BJ (cell line): ENCODE measurements around the gene LYG2. TPM values are rescaled to one million over a fixed set of nuclear protein-coding genes. Genes with fewer than 3 reads are reported as not detected.
"Not testable (repeated sequence)": the region's sequence is repeated elsewhere in the genome, so short reads cannot be mapped to it uniquely, and the experiment has no call there.

Source experiments
- CTCF ChIA-PET: fragments of 350-600 bp; formaldehyde crosslinking; extraction: SDS; loops from one replicate; lab custom pipeline; 2021; ENCODE audit warnings: antibody characterized with exemption, inconsistent platforms; lab: Yijun Ruan, JAX
- POLR2A ChIA-PET: fragments of 300-600 bp; sonication (Branson Sonifier 250); formaldehyde crosslinking; extraction: SDS; loops from one replicate; lab custom pipeline; 2021; ENCODE audit warnings: antibody characterized with exemption; lab: Charles Lee
- DNase-seq: peaks from one replicate; pipeline ENCODE4 v3.0.0-alpha.2; 2011; ENCODE audit warnings: low read depth
- H3K27me3 ChIP-seq: 2 replicates; pipeline ENCODE4 v1.6.0; 2011; ENCODE audit warnings: low read length; ENCODE audit not compliant: control insufficient read depth, insufficient read depth
- H3K36me3 ChIP-seq: 2 replicates; pipeline ENCODE4 v1.5.1; 2011; ENCODE audit warnings: low read length; ENCODE audit not compliant: control insufficient read depth, insufficient read depth
- H3K4me3 ChIP-seq: 2 replicates; pipeline ENCODE4 v1.5.1; 2011; ENCODE audit warnings: low read depth, mild to moderate bottlenecking, control low read depth, low read length
- CTCF ChIP-seq: IDR thresholded peaks from 2 replicates; pipeline ENCODE4 v1.5.1; 2011; ENCODE audit warnings: low read depth, mild to moderate bottlenecking, control low read depth, inconsistent platforms, low read length, moderate library complexity; ENCODE audit not compliant: insufficient read depth
- polyA minus RNA-seq: library from RNA; depleted of rRNA, polyadenylated mRNA; stranded (reverse); fragments of >200 nt; gene quantifications from 2 replicates; pipeline ENCODE4 v1.2.3, GENCODE V29; 2011; rRNA and poly(A)+ RNA removed
- polyA plus RNA-seq: library from polyadenylated mRNA; depleted of rRNA; stranded (reverse); fragments of >200 nt; gene quantifications from 2 replicates; pipeline ENCODE4 v1.2.3, GENCODE V29; 2011; rRNA removed

LYG2 gene
- polyA plus RNA-seq = not detected in 2 replicates
- polyA minus RNA-seq = not detected in 2 replicates

- POLR2A ChIA-PET = no interaction called here
- H3K36me3 ChIP-seq = no peaks in the 10 kb centered on the region
- no peak within 1 kb of the TSS for H3K4me3 ChIP-seq
- CTCF ChIA-PET = no interaction called here
- DNase-seq = no peak
- no peak for TF ChIP-seq CTCF
- no peaks in the 10 kb centered on the region for H3K27me3 ChIP-seq
These were observed at the start of gene LYG2 for GRCh38 chr2:99255491-99256318. Gene LYG2 (minus strand): TSS chr2:99255666. CDS start chr2:99254260, 1,406 bp downstream.

- POLR2A ChIA-PET, H3K4me3 ChIP-seq, H3K27me3 ChIP-seq, H3K36me3 ChIP-seq, CTCF ChIA-PET, DNase-seq: not testable (repeated sequence)
These were observed 45.6 kb upstream of the LYG2 start, which contains the start of gene LYG1 for GRCh38 chr2:99301097-99301496. Gene LYG1 (minus strand): TSS chr2:99301197. CDS start chr2:99295670, 5,527 bp downstream.

GRCh38 chr2:99299580-99299979, 44.1 kb upstream of the LYG2 start:
- ChIA-PET POLR2A (no interaction called here), CTCF (no interaction called here)
- no peak for DNase-seq
- Histone ChIP-seq H3K4me3 (no peak overlapping the region), H3K27me3 (no peaks in the 10 kb centered on the region), H3K36me3 (no peaks in the 10 kb centered on the region)
- no peak for TF ChIP-seq CTCF

- DNase-seq = no peak
- CTCF ChIA-PET = no interaction called here
These were observed 42.5 kb upstream of the LYG2 start for GRCh38 chr2:99297994-99298393.

GRCh38 chr2:99285526-99285925, 30.1 kb upstream of the LYG2 start:
- DNase-seq = no peak
- no peak for TF ChIP-seq CTCF
- CTCF ChIA-PET = no interaction called here

More at GRCh38 chr2:99297994-99298393, 42.5 kb upstream of the LYG2 start:
- no peak overlapping the region for H3K4me3 ChIP-seq
- POLR2A ChIA-PET = no interaction called here
- H3K36me3 ChIP-seq = no peaks in the 10 kb centered on the region
- TF ChIP-seq CTCF = no peak
- no peaks in the 10 kb centered on the region for H3K27me3 ChIP-seq

More at GRCh38 chr2:99285526-99285925, 30.1 kb upstream of the LYG2 start:
- POLR2A ChIA-PET = no interaction called here
- Histone ChIP-seq H3K27me3 (no peaks in the 10 kb centered on the region), H3K4me3 (no peak overlapping the region), H3K36me3 (no peaks in the 10 kb centered on the region)
